HepG2 (cell line): ENCODE measurements around the gene MRPL38. TPM values are rescaled to one million over a fixed set of nuclear protein-coding genes. Genes with fewer than 3 reads are reported as not detected.
A peak's percentile ranks its signal among the peaks of the same experiment; 100 is the strongest.

ENCODE experiments used
- NFRKB ChIP-seq: fragments of 450-650 bp; IDR thresholded peaks from 2 replicates; pipeline ENCODE4 v1.6.1; 2017
- PBX3 ChIP-seq: sonication (generic); formaldehyde crosslinking; IDR thresholded peaks from 2 replicates; pipeline ENCODE4 v1.8.1; 2023; ENCODE audit warnings: missing genetic modification reagents, inconsistent platforms, borderline replicate concordance
- PRDM10 ChIP-seq: sonication (generic); formaldehyde crosslinking; IDR thresholded peaks from 2 replicates; pipeline ENCODE4 v1.4.0; 2020; ENCODE audit warnings: low read depth, missing genetic modification reagents
- TBP ChIP-seq: sonication (generic); formaldehyde crosslinking; IDR thresholded peaks from 2 replicates; pipeline ENCODE4 v1.5.0; 2020; ENCODE audit warnings: missing genetic modification reagents
- ZNF121 ChIP-seq: sonication (generic); formaldehyde crosslinking; IDR thresholded peaks from 2 replicates; pipeline ENCODE4 v1.5.0; 2020; ENCODE audit warnings: mild to moderate bottlenecking, missing genetic modification reagents
- ZNF607 ChIP-seq: sonication (generic); formaldehyde crosslinking; IDR thresholded peaks from 2 replicates; pipeline ENCODE4 v1.5.1; 2020; ENCODE audit warnings: missing genetic modification reagents, mild to moderate bottlenecking, borderline replicate concordance
- ZNF761 ChIP-seq: sonication (generic); formaldehyde crosslinking; conservative IDR thresholded peaks from 2 replicates; pipeline ENCODE4 v1.4.0; 2020; ENCODE audit warnings: mild to moderate bottlenecking, missing genetic modification reagents
- ZNF773 ChIP-seq: sonication (generic); formaldehyde crosslinking; IDR thresholded peaks from 2 replicates; pipeline ENCODE4 v1.4.0; 2020; ENCODE audit warnings: missing genetic modification reagents, borderline replicate concordance
- ZNF883 ChIP-seq: sonication (generic); formaldehyde crosslinking; IDR thresholded peaks from 2 replicates; pipeline ENCODE4 v1.5.1; 2020; ENCODE audit warnings: mild to moderate bottlenecking, missing genetic modification reagents; ENCODE audit errors: not compliant biosample characterization
- polyA plus RNA-seq, 8 experiments: library from polyadenylated mRNA; depleted of rRNA in 3 of 8; stranded (reverse) in 7 of 8; unstranded in 1 of 8; fragments of >200 nt; fragmentation: Illumina TruSeq in 4 of 8; extraction: Trizol in 4 of 8; gene quantifications; 2 replicates each; pipeline versions ENCODE4 v1.2.1 to v1.2.3, GENCODE V29; 2011 to 2016; ENCODE audit warnings: low read depth in 4 of 8, missing spikeins in 1 of 8, mixed read lengths in 1 of 8; ENCODE audit not compliant: insufficient read depth in 1 of 8
- total RNA-seq, 5 experiments: library from RNA; depleted of rRNA; stranded (reverse); fragments of >200 nt; fragmentation: Illumina TruSeq; extraction: Trizol; gene quantifications; 2 replicates each; pipeline ENCODE4 v1.2.3, GENCODE V29; 2016; ENCODE audit warnings: low read depth in 1 of 5
- TF ChIP-seq, protein P1 (sequence below): IDR thresholded peaks from 2 replicates; pipeline ENCODE4 v1.6.1; 2016; ENCODE audit warnings: control low read depth
- TF ChIP-seq, protein P2 (sequence below): sonication (generic); formaldehyde crosslinking; IDR thresholded peaks from 2 replicates; pipeline ENCODE4 v1.4.0; 2020; ENCODE audit warnings: mild to moderate bottlenecking, missing genetic modification reagents
- TF ChIP-seq, protein P3 (sequence below), 2 experiments: sonication (generic) in 1 of 2; formaldehyde crosslinking in 1 of 2; IDR thresholded peaks; 2 replicates each; pipeline versions ENCODE4 v1.6.1 to v1.9.0; 2014 to 2022; ENCODE audit warnings: antibody characterized with exemption in 1 of 2, borderline replicate concordance in 1 of 2, inconsistent platforms in 1 of 2, low read depth in 1 of 2, missing genetic modification reagents in 1 of 2

Gene MRPL38
- total and polyA plus RNA-seq, 2 of the 13 experiments (the other 11 are each of a cell fraction or from before 2014, with no cell fraction given) = 83.7 to 125 TPM

- TF ChIP-seq, protein P1, sequence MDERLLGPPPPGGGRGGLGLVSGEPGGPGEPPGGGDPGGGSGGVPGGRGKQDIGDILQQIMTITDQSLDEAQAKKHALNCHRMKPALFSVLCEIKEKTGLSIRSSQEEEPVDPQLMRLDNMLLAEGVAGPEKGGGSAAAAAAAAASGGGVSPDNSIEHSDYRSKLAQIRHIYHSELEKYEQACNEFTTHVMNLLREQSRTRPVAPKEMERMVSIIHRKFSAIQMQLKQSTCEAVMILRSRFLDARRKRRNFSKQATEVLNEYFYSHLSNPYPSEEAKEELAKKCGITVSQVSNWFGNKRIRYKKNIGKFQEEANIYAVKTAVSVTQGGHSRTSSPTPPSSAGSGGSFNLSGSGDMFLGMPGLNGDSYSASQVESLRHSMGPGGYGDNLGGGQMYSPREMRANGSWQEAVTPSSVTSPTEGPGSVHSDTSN = no peak
- TF ChIP-seq PRDM10 (CRISPR knock-in tag) (peak; percentile 82; the same call in 1 of the 2 replicates), ZNF761 (CRISPR knock-in tag) (peak; percentile 80; the same call in 1 of the 2 replicates), ZNF607 (CRISPR knock-in tag) (peak; percentile 97), ZNF773 (0 out of 2 replicates have a peak, but pooled peaks have one; percentile 65), PBX3 (no peak), ZNF883 (peak; percentile 66), TBP (CRISPR knock-in tag) (peak; percentile 97), NFRKB (no peak), ZNF121 (CRISPR knock-in tag) (no peak)
- TF ChIP-seq, protein P2, sequence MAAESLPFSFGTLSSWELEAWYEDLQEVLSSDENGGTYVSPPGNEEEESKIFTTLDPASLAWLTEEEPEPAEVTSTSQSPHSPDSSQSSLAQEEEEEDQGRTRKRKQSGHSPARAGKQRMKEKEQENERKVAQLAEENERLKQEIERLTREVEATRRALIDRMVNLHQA (CRISPR knock-in tag) = no peak
- TF ChIP-seq, protein P3, sequence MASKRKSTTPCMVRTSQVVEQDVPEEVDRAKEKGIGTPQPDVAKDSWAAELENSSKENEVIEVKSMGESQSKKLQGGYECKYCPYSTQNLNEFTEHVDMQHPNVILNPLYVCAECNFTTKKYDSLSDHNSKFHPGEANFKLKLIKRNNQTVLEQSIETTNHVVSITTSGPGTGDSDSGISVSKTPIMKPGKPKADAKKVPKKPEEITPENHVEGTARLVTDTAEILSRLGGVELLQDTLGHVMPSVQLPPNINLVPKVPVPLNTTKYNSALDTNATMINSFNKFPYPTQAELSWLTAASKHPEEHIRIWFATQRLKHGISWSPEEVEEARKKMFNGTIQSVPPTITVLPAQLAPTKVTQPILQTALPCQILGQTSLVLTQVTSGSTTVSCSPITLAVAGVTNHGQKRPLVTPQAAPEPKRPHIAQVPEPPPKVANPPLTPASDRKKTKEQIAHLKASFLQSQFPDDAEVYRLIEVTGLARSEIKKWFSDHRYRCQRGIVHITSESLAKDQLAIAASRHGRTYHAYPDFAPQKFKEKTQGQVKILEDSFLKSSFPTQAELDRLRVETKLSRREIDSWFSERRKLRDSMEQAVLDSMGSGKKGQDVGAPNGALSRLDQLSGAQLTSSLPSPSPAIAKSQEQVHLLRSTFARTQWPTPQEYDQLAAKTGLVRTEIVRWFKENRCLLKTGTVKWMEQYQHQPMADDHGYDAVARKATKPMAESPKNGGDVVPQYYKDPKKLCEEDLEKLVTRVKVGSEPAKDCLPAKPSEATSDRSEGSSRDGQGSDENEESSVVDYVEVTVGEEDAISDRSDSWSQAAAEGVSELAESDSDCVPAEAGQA (IDR thresholded peaks at IDR 0.05; ENCODE audit: low read depth) = peak; percentile 32; the same call in 1 of the 2 replicates
- TF ChIP-seq, protein P3 (CRISPR knock-in tag; IDR thresholded peaks at IDR 0.05; ENCODE audit: borderline replicate concordance) = peak; percentile 29; the same call in 1 of the 2 replicates
These were observed 49.2 kb downstream of the MRPL38 start, which contains the start of gene WBP2 (continued) for GRCh38 chr17:75855310-75856061.
